ENCODE data around the gene MPPED1.

MPPED1 gene

GRCh38 chr22:43533156-43533530 is 121.3 kb downstream of the MPPED1 start:
- DNase-seq (ENCODE audit: low read depth), result no peak
- no peak overlapping the region for H3K4me3 ChIP-seq (ENCODE audit: control insufficient read depth, low read depth, low read length)
- TF ChIP-seq, protein P1, sequence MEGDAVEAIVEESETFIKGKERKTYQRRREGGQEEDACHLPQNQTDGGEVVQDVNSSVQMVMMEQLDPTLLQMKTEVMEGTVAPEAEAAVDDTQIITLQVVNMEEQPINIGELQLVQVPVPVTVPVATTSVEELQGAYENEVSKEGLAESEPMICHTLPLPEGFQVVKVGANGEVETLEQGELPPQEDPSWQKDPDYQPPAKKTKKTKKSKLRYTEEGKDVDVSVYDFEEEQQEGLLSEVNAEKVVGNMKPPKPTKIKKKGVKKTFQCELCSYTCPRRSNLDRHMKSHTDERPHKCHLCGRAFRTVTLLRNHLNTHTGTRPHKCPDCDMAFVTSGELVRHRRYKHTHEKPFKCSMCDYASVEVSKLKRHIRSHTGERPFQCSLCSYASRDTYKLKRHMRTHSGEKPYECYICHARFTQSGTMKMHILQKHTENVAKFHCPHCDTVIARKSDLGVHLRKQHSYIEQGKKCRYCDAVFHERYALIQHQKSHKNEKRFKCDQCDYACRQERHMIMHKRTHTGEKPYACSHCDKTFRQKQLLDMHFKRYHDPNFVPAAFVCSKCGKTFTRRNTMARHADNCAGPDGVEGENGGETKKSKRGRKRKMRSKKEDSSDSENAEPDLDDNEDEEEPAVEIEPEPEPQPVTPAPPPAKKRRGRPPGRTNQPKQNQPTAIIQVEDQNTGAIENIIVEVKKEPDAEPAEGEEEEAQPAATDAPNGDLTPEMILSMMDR (IDR thresholded peaks at IDR 0.05; ENCODE audit: control insufficient read depth, insufficient read depth, low read depth, low read length, missing control alignments), result no peak

DNA sequence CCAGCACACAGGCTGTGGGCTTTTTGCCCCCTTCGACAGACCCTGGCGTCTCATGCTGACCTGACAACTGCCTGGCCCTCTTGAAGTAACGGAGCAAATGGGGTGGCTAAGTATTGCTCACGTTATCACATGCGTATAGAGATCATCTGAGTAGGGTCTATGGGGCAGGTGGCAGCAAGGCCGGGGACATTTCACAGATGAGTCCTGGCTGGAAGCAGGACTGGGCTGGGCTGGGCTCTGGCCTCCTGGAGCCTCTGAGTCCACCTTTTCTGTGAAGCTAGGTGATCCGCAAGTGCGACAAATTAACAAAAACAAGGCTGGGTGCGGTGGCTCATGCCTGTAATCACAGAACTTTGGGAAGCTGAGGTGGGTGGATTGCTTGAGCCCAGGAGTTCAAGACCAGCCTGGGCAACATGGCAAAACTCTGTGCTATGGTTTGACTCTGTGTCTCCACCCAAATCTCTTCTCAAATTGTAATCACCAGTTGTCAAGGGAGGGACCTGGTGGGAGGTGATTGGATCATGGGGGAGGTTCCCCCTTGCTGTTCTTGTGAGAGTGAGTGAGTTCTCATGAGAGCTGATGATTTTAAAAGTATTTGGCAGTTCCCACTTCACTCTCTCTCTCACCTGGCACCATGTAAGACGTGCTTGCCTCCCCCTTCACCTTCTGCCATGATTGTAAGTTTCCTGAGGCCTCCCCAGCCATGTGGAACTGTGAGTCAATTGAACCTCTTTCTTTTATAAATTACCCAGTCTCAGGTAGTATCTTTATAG is 122.0 kb downstream of the MPPED1 start:
- H3K4me3 ChIP-seq (ENCODE audit: control insufficient read depth, low read depth, low read length), result no peak overlapping the region
- TF ChIP-seq, protein P1 (IDR thresholded peaks at IDR 0.05; ENCODE audit: control insufficient read depth, insufficient read depth, low read depth, low read length, missing control alignments), result no peak

GRCh38 chr22:43534916-43535315 is 123.1 kb downstream of the MPPED1 start:
- no peak overlapping the region for H3K4me3 ChIP-seq (ENCODE audit: control insufficient read depth, low read depth, low read length)
- TF ChIP-seq, protein P1 (IDR thresholded peaks at IDR 0.05; ENCODE audit: control insufficient read depth, insufficient read depth, low read depth, low read length, missing control alignments), result no peak
- DNase-seq (ENCODE audit: low read depth), result no peak

More for the DNA sequence above, 122.0 kb downstream of the MPPED1 start:
- DNase-seq (ENCODE audit: low read depth), result no peak

DNA sequence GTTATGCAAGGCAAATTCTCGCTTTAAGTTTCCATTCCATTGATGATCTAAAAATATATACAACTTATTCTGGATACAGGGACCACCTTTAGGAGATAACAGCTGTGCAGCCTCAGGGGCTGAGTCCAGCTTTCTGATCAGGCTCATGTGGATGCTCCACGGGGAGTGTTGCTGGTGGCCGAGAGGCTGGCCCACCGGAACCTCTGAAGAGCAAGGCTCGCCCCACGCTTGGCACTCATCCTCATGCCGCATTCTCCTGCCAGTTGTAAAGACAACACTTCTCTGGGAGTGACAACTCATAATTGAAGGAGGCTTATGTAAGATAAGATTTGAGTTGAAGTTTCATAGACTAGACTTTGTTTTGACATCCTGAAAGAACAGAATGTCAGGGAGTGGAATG is 123.5 kb downstream of the MPPED1 start:
- TF ChIP-seq, protein P1 (IDR thresholded peaks at IDR 0.05; ENCODE audit: control insufficient read depth, insufficient read depth, low read depth, low read length, missing control alignments), result no peak
- no peak overlapping the region for H3K4me3 ChIP-seq (ENCODE audit: control insufficient read depth, low read depth, low read length)
- no peak for DNase-seq (ENCODE audit: low read depth)

DNA sequence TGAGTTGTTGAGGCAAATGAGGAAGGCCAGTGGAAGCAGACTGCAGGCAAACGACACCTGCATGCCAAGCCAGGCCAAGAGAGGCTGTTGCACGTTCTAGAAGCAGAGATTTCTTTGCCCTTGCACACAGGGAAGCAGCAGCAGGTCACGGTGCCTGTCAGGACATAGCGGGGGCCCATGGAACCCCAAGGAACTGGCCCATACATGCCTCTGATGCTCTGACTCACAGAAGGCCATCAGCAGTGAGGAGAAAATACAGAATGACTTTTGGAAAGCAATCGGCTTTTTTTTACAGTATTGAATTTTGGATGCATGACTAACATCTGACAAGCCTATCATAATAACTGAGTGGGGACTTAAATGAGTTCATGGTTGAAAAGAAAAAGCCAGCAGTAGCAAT is 123.9 kb downstream of the MPPED1 start:
- no peak for DNase-seq (ENCODE audit: low read depth)
- TF ChIP-seq, protein P1 (IDR thresholded peaks at IDR 0.05; ENCODE audit: control insufficient read depth, insufficient read depth, low read depth, low read length, missing control alignments), result no peak
- H3K4me3 ChIP-seq (ENCODE audit: control insufficient read depth, low read depth, low read length), result no peak overlapping the region

GRCh38 chr22:43537019-43537585 is 125.3 kb downstream of the MPPED1 start:
- DNase-seq (ENCODE audit: low read depth), result no peak
- no peak overlapping the region for H3K4me3 ChIP-seq (ENCODE audit: control insufficient read depth, low read depth, low read length)

More at GRCh38 chr22:43537019-43537585, 125.3 kb downstream of the MPPED1 start:
- TF ChIP-seq, protein P1 (IDR thresholded peaks at IDR 0.05; ENCODE audit: control insufficient read depth, insufficient read depth, low read depth, low read length, missing control alignments), result peak; percentile 12
